ENCODE results near the gene ZNF71. TPM values are rescaled to one million over a fixed set of nuclear protein-coding genes. Genes with fewer than 3 reads are reported as not detected.

Gene ZNF71
- 1 to 10 TPM; 1.4 to 3.7 (median 2.5) TPM for polyA plus RNA-seq
- long read RNA-seq, donor 1, full-length matches to known transcripts: 4 of 4 reads
- long read RNA-seq, donor 1, partial matches to known transcripts: 0 of 4 reads
- long read RNA-seq, donor 1, other reads (novel, unspliced or antisense): 0 of 4 reads
- long read RNA-seq, donor 2: 0 reads
- long read RNA-seq, donor 3, full-length matches to known transcripts: 2 of 2 reads
- long read RNA-seq, donor 3, partial matches to known transcripts: 0 of 2 reads
- long read RNA-seq, donor 3, other reads (novel, unspliced or antisense): 0 of 2 reads
- long read RNA-seq, donor 4: 0 reads
- long read RNA-seq, donor 5, full-length matches to known transcripts: 1 of 1 reads
- long read RNA-seq, donor 5, partial matches to known transcripts: 0 of 1 reads
- long read RNA-seq, donor 5, other reads (novel, unspliced or antisense): 0 of 1 reads
- long read RNA-seq, donor 6, full-length matches to known transcripts: 3 of 3 reads
- long read RNA-seq, donor 6, partial matches to known transcripts: 0 of 3 reads
- long read RNA-seq, donor 6, other reads (novel, unspliced or antisense): 0 of 3 reads
- long read RNA-seq, donor 7, full-length matches to known transcripts: 5 of 5 reads
- long read RNA-seq, donor 7, partial matches to known transcripts: 0 of 5 reads
- long read RNA-seq, donor 7, other reads (novel, unspliced or antisense): 0 of 5 reads
- long read RNA-seq, donor 8, full-length matches to known transcripts: 1 of 1 reads
- long read RNA-seq, donor 8, partial matches to known transcripts: 0 of 1 reads
- long read RNA-seq, donor 8, other reads (novel, unspliced or antisense): 0 of 1 reads
- long read RNA-seq, donor 9: 0 reads
- long read RNA-seq, donor 10, full-length matches to known transcripts: 3 of 3 reads
- long read RNA-seq, donor 10, partial matches to known transcripts: 0 of 3 reads
- long read RNA-seq, donor 10, other reads (novel, unspliced or antisense): 0 of 3 reads

DNA sequence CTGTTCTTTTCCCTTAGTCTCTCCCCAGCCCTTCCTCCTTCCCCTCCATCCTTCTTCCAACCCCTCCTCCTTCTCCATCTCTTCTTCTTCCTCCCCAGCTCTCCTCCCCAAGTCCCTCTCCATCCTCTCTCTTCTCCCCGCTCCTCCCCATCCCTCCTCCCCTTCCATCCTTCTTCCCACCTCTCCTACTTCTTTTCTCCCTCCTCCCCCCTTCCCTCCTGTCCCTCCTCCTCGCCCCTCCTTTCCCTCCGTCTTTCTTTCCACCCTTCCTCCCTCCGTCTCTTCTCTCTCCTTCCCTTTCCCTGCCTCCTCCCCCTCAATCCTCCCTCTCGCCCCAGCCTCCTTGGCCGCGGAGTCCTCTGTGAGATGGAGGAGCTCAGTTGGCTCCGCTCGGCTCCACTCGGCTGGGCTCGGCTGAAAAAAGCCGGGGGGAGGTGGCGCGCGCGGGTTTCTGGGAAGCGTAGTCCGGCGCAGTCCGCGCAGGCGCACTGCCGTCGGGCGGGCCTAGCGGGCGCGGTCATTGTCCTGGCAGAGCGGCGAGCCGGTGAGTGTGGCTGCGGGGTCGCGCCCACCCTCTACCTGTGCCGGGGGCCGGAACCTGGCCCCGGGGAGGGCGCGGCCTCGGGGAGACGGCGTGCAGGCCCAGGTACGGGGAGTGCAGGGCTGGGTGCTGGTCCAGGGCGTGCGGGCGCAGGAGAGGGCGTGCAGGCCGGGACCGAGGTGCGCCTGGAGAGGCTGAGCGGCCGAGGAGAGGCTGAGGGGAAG lies at the start of gene ZNF71:
Gene ZNF71, plus strand, starts transcription at position 520 of the 765 bp plus-strand sequence. CDS start 6,257 bp downstream, outside the sequence.
- FAIRE-seq (no peak), DNase-seq (peak; percentile 78 to 95)
- Histone ChIP-seq H3K4me3 (ENCODE audit: low read depth in 1 of 3, low read length in 3 of 3) (peak within 1 kb of the TSS; percentile 65 to 91 (median 80)), H3K27me3 (ENCODE audit: control insufficient read depth in 3 of 3, insufficient read depth in 3 of 3, low read length in 3 of 3) (no peaks in the 10 kb centered on the region), H3K36me3 (ENCODE audit: control insufficient read depth in 3 of 3, insufficient read depth in 2 of 3, low read depth in 1 of 3, low read length in 3 of 3) (peaks cover 0 to 4% (median 0%) of the 10 kb centered on the region in 3 donors), H3K9me3 (ENCODE audit: control insufficient read depth in 2 of 2, insufficient read depth in 1 of 2, low read depth in 1 of 2, low read length in 1 of 2) (peaks cover 2 to 17% of the 10 kb centered on the region in 2 donors), H3K4me1 (ENCODE audit: control insufficient read depth in 3 of 3, insufficient read depth in 2 of 3, low read depth in 1 of 3, low read length in 2 of 3) (peaks cover 0 to 4% (median 0%) of the 10 kb centered on the region in 3 donors), H3K27ac (ENCODE audit: low read depth in 1 of 3, low read length in 2 of 3) (peak within 1 kb of the TSS in 1 of 3 donors; percentile 74)
- 1 to 2% (median 1%) methylated on average over 52 of the region's 52 CpGs for WGBS, 3 donors

DNA sequence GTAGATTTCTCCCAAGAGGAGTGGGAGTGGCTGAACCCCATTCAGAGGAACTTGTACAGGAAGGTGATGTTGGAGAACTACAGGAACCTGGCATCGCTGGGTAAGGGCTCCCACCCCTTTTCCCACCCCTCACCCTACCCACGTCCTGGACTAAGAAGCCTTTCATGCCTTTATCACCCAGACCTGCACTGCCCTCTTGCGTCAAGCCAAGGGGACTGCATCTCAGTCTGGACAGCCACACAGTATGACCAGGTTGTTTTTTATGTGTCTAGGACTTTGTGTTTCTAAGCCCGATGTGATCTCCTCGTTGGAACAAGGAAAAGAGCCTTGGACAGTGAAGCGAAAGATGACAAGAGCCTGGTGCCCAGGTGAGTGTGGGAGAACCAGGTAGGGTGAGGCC lies 47.6 kb upstream of the ZNF71 start:
- Histone ChIP-seq H3K9me3 (ENCODE audit: control insufficient read depth in 2 of 2, insufficient read depth in 1 of 2, low read depth in 1 of 2, low read length in 1 of 2) (peaks cover 6 to 51% of the 10 kb centered on the region in 2 donors), H3K27me3 (ENCODE audit: control insufficient read depth in 3 of 3, insufficient read depth in 3 of 3, low read length in 3 of 3) (no peaks in the 10 kb centered on the region), H3K27ac (ENCODE audit: low read depth in 1 of 3, low read length in 2 of 3) (no peak overlapping the region), H3K36me3 (ENCODE audit: control insufficient read depth in 3 of 3, insufficient read depth in 2 of 3, low read depth in 1 of 3, low read length in 3 of 3) (peaks cover 7 to 16% (median 10%) of the 10 kb centered on the region in 3 donors), H3K4me3 (ENCODE audit: low read depth in 1 of 3, low read length in 3 of 3) (no peak overlapping the region), H3K4me1 (ENCODE audit: control insufficient read depth in 3 of 3, insufficient read depth in 2 of 3, low read depth in 1 of 3, low read length in 2 of 3) (no peaks in the 10 kb centered on the region)
- FAIRE-seq (no peak), DNase-seq (no peak)
- 59 to 78% (median 75%) methylated on average over 6 of the region's 6 CpGs for WGBS, 3 donors

DNA sequence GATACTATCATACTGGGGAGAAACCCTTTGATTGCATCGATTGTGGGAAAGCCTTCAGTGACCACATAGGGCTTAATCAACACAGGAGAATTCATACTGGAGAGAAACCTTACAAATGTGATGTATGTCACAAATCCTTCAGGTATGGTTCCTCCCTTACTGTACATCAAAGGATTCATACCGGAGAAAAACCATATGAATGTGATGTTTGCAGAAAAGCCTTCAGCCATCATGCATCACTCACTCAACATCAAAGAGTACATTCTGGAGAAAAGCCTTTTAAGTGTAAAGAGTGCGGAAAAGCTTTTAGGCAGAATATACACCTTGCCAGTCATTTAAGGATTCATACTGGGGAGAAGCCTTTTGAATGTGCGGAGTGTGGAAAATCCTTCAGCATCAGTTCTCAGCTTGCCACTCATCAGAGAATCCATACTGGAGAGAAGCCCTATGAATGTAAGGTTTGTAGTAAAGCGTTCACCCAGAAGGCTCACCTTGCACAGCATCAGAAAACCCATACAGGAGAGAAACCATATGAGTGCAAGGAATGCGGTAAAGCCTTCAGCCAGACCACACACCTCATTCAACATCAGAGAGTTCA lies 40.7 kb upstream of the ZNF71 start:
- no peaks in the 10 kb centered on the region for H3K4me1 ChIP-seq (ENCODE audit: control insufficient read depth in 3 of 3, insufficient read depth in 2 of 3, low read depth in 1 of 3, low read length in 2 of 3)
- no peak overlapping the region for H3K4me3 ChIP-seq (ENCODE audit: low read depth in 1 of 3, low read length in 3 of 3)
- H3K36me3 ChIP-seq (ENCODE audit: control insufficient read depth in 3 of 3, insufficient read depth in 2 of 3, low read depth in 1 of 3, low read length in 3 of 3): peaks cover 6 to 13% (median 7%) of the 10 kb centered on the region in 3 donors
- H3K9me3 ChIP-seq (ENCODE audit: control insufficient read depth in 2 of 2, insufficient read depth in 1 of 2, low read depth in 1 of 2, low read length in 1 of 2): peaks cover 5 to 36% of the 10 kb centered on the region in 2 donors
- 83 to 95% (median 93%) methylated on average over 6 of the region's 6 CpGs for WGBS, 3 donors
- no peaks in the 10 kb centered on the region for H3K27me3 ChIP-seq (ENCODE audit: control insufficient read depth in 3 of 3, insufficient read depth in 3 of 3, low read length in 3 of 3)
- FAIRE-seq (no peak), DNase-seq (no peak)
- H3K27ac ChIP-seq (ENCODE audit: low read depth in 1 of 3, low read length in 2 of 3): no peak overlapping the region

DNA sequence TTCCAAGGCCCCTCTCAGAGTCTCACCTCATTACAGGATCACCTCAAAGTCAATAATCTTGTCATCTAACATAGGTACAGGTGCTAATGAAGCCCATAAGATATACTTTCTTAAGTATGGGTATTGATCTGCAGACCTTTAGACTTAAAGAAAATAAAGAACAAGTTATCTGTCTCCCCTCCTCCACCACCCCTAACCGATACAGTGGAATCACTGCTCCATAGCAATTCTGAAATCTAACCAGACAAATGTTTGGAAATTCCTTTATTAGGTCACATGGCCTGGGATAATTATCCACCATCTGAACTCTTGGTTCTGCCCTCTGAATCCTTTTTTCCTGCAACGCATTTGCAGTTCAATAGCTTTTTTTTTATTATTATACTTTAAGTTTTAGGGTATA lies 32.3 kb upstream of the ZNF71 start:
- no peaks in the 10 kb centered on the region for H3K27me3 ChIP-seq (ENCODE audit: control insufficient read depth in 3 of 3, insufficient read depth in 3 of 3, low read length in 3 of 3)
- no peaks in the 10 kb centered on the region for H3K36me3 ChIP-seq (ENCODE audit: control insufficient read depth in 3 of 3, insufficient read depth in 2 of 3, low read depth in 1 of 3, low read length in 3 of 3)
- DNase-seq: no peak
- H3K4me1 ChIP-seq (ENCODE audit: control insufficient read depth in 3 of 3, insufficient read depth in 2 of 3, low read depth in 1 of 3, low read length in 2 of 3): no peaks in the 10 kb centered on the region
- no peak for FAIRE-seq
- H3K4me3 ChIP-seq (ENCODE audit: low read depth in 1 of 3, low read length in 3 of 3): no peak overlapping the region
- H3K9me3 ChIP-seq (ENCODE audit: control insufficient read depth in 2 of 2, insufficient read depth in 1 of 2, low read depth in 1 of 2, low read length in 1 of 2): peaks cover 4 to 33% of the 10 kb centered on the region in 2 donors
- H3K27ac ChIP-seq (ENCODE audit: low read depth in 1 of 3, low read length in 2 of 3): no peak overlapping the region
- WGBS, 3 donors: 92 to 97% (median 96%) methylated on average over 2 of the region's 2 CpGs

DNA sequence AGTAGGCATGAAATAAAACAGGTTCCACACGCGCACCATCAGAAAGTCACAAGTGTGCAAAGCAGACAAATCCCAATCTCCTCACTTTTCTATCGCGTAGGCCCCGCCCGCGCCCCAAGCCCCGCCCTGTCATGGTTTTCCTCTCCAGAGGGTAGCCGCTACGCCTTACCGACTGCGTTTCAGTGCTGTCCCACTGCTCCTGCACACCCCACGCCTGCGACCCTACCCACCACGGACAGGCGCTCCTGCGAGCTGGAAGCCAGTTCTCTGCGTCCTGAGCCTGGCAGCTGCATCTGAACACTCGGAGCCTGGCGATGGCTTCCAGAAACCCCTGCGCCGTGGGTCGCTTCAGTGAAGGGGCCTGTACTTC lies 28.2 kb upstream of the ZNF71 start:
- Histone ChIP-seq H3K4me1 (ENCODE audit: control insufficient read depth in 3 of 3, insufficient read depth in 2 of 3, low read depth in 1 of 3, low read length in 2 of 3) (no peaks in the 10 kb centered on the region), H3K36me3 (ENCODE audit: control insufficient read depth in 3 of 3, insufficient read depth in 2 of 3, low read depth in 1 of 3, low read length in 3 of 3) (peaks cover 6 to 15% (median 11%) of the 10 kb centered on the region in 3 donors), H3K27me3 (ENCODE audit: control insufficient read depth in 3 of 3, insufficient read depth in 3 of 3, low read length in 3 of 3) (no peaks in the 10 kb centered on the region), H3K4me3 (ENCODE audit: low read depth in 1 of 3, low read length in 3 of 3) (peak overlapping the region; percentile 81 to 93 (median 87)), H3K9me3 (ENCODE audit: control insufficient read depth in 2 of 2, insufficient read depth in 1 of 2, low read depth in 1 of 2, low read length in 1 of 2) (peaks cover 9 to 58% of the 10 kb centered on the region in 2 donors), H3K27ac (ENCODE audit: low read depth in 1 of 3, low read length in 2 of 3) (peak overlapping the region; percentile 68 to 94 (median 77))
- WGBS, 3 donors: 1 to 3% (median 1%) methylated on average over 23 of the region's 23 CpGs
- DNase-seq (peak in 1 of 2 donors; percentile 18), FAIRE-seq (no peak)

DNA sequence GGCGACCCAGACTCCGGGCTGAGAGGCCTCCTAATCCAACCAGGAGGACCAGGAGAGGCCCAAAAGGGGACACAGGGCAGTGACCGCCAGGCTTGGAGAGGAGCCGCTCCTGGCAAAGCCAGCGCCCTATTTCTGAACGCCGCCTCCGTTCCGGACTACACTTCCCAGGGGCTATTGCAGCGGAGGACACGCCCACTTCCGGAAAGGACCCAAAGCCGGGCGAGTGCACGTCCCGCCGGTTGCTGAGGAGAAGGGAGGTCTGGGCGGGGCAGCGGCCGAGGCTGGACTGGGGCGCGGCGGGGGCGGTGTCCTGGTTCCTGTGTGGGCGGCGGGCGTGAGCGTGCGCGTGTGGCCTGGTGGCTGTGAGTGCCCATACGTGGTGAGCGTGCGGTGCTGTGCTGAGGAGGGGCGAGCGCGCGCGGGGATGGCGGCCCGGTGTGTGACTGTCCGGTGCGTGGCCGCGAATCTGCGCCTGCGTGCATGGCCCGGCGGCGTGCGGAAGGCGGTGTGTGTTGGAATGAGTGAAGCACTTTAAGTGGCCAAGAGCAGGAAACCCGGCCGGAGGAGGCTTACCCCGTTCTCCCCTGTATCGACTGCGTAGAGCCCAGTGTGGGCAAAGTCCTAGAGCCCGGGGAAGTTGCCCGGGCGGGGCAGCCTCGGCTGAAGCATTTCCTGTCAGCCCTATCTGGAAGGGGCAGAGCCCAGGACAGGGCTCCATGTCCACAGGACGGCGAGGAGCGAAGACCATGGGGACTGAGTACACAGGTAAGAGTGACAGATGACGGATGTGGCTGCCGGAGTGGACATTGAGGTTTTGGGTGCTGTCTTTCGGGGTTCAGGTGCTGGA lies 27.6 kb upstream of the ZNF71 start, which contains the start of gene ZNF470:
Gene ZNF470, plus strand, starts transcription at position 195 of the 847 bp plus-strand sequence. CDS start 2,844 bp downstream, outside the sequence.
- Histone ChIP-seq H3K36me3 (ENCODE audit: control insufficient read depth in 3 of 3, insufficient read depth in 2 of 3, low read depth in 1 of 3, low read length in 3 of 3) (peaks cover 6 to 17% (median 11%) of the 10 kb centered on the region in 3 donors), H3K27ac (ENCODE audit: low read depth in 1 of 3, low read length in 2 of 3) (peak within 1 kb of the TSS; percentile 68 to 94 (median 77)), H3K9me3 (ENCODE audit: control insufficient read depth in 2 of 2, insufficient read depth in 1 of 2, low read depth in 1 of 2, low read length in 1 of 2) (peaks cover 9 to 59% of the 10 kb centered on the region in 2 donors), H3K27me3 (ENCODE audit: control insufficient read depth in 3 of 3, insufficient read depth in 3 of 3, low read length in 3 of 3) (no peaks in the 10 kb centered on the region), H3K4me3 (ENCODE audit: low read depth in 1 of 3, low read length in 3 of 3) (peak within 1 kb of the TSS; percentile 81 to 93 (median 87)), H3K4me1 (ENCODE audit: control insufficient read depth in 3 of 3, insufficient read depth in 2 of 3, low read depth in 1 of 3, low read length in 2 of 3) (no peaks in the 10 kb centered on the region)
- FAIRE-seq: no peak
- 4 to 5% (median 5%) methylated on average over 46 to 66 of the region's 66 CpGs for WGBS, 3 donors
- DNase-seq: peak; percentile 95 to 97

DNA sequence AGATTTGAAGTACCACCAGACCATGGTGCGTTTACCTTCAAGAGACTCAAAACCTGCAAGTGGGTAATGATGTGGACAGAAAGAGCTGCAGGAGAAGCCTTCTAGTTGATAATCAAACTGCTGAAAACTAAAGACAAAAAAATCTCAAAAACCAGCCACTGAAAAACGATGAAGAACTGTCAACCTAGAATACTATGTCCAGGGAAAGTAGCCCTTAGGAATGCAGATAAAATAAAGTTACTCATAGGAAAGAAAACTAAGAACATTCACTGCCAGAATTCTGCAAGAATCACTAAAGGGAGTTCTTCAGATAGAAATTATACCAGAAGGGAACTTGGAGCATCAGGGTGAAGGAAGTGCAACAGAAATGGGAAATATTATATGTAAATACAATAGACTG lies 22.5 kb upstream of the ZNF71 start:
- DNase-seq (no peak), FAIRE-seq (no peak)

More for the DNA sequence above, 22.5 kb upstream of the ZNF71 start:
- H3K36me3 ChIP-seq (ENCODE audit: control insufficient read depth in 3 of 3, insufficient read depth in 2 of 3, low read depth in 1 of 3, low read length in 3 of 3): peaks cover 6 to 27% (median 22%) of the 10 kb centered on the region in 3 donors
- no peaks in the 10 kb centered on the region for H3K4me1 ChIP-seq (ENCODE audit: control insufficient read depth in 3 of 3, insufficient read depth in 2 of 3, low read depth in 1 of 3, low read length in 2 of 3)
- H3K9me3 ChIP-seq (ENCODE audit: control insufficient read depth in 2 of 2, insufficient read depth in 1 of 2, low read depth in 1 of 2, low read length in 1 of 2): peaks cover 8 to 62% of the 10 kb centered on the region in 2 donors
- no peaks in the 10 kb centered on the region for H3K27me3 ChIP-seq (ENCODE audit: control insufficient read depth in 3 of 3, insufficient read depth in 3 of 3, low read length in 3 of 3)
- no peak overlapping the region for H3K4me3 ChIP-seq (ENCODE audit: low read depth in 1 of 3, low read length in 3 of 3)
- H3K27ac ChIP-seq (ENCODE audit: low read depth in 1 of 3, low read length in 2 of 3): no peak overlapping the region
- 47 to 72% (median 53%) methylated on average over 2 of the region's 2 CpGs for WGBS, 3 donors

All from small intestine (tissue), 16 donors.